Brain microvascular endothelial cell (primary cell): ENCODE measurements around the gene ANO10.

ENCODE experiments used
- DNase-seq: peaks from one replicate; pipeline ENCODE4 v3.0.0-alpha.2; 2020
- H3K27ac ChIP-seq: fragments of 250-450 bp; sonication (Bioruptor Pico); 2 replicates; pipeline ENCODE4 v1.5.1; 2020; ENCODE audit warnings: mild to moderate bottlenecking, moderate library complexity
- H3K27me3 ChIP-seq: fragments of 250-450 bp; sonication (Bioruptor Pico); replicated peaks from 2 replicates; pipeline ENCODE4 v1.5.1; 2020; ENCODE audit warnings: mild to moderate bottlenecking
- H3K36me3 ChIP-seq: fragments of 250-450 bp; sonication (Bioruptor Pico); replicated peaks from 2 replicates; pipeline ENCODE4 v1.5.1; 2020; ENCODE audit warnings: mild to moderate bottlenecking
- H3K4me3 ChIP-seq: 2 replicates; pipeline ENCODE4 v1.5.1; 2011; ENCODE audit warnings: low read depth, mild to moderate bottlenecking, control low read depth, low read length, moderate library complexity
- CTCF ChIP-seq: IDR thresholded peaks from 2 replicates; pipeline ENCODE4 v1.5.1; 2011; ENCODE audit warnings: low read depth, mild to moderate bottlenecking, moderate library complexity, low read length, control low read depth, inconsistent platforms; ENCODE audit errors: missing control alignments
- in situ Hi-C: cut with HindIII; loops from 2 replicates; pipeline ENCODE4 v1.10.0; 2017; ENCODE audit warnings: low sequenced_read_pairs, low pct_ligation_motif_present

ANO10 gene

GRCh38 chr3:43455233-43455632 is 166.6 kb downstream of the ANO10 start:
- in situ Hi-C loops, result no loop called here
- peak; percentile 7 for DNase-seq
- no peak overlapping the region for H3K27ac ChIP-seq
- TF ChIP-seq CTCF, result no peak
- H3K36me3 ChIP-seq, result no peaks in the 10 kb centered on the region
- H3K27me3 ChIP-seq, result no peaks in the 10 kb centered on the region
- H3K4me3 ChIP-seq, result no peak overlapping the region

- no peak for DNase-seq
- Histone ChIP-seq H3K4me3 (no peak overlapping the region), H3K36me3 (no peaks in the 10 kb centered on the region), H3K27me3 (no peaks in the 10 kb centered on the region), H3K27ac (no peak overlapping the region)
- TF ChIP-seq CTCF, result no peak
- in situ Hi-C loops, result no loop called here
Measured at GRCh38 chr3:43453981-43454380, 167.8 kb downstream of the ANO10 start.

GRCh38 chr3:43451670-43452254 is 170.0 kb downstream of the ANO10 start:
- in situ Hi-C loops, result no loop called here
- no peak for TF ChIP-seq CTCF

GRCh38 chr3:43448098-43448497 is 173.7 kb downstream of the ANO10 start:
- Histone ChIP-seq H3K27me3 (no peaks in the 10 kb centered on the region), H3K4me3 (no peak overlapping the region), H3K36me3 (no peaks in the 10 kb centered on the region), H3K27ac (no peak overlapping the region)
- no peak for TF ChIP-seq CTCF
- no peak for DNase-seq
- in situ Hi-C loops, result no loop called here

More at GRCh38 chr3:43451670-43452254, 170.0 kb downstream of the ANO10 start:
- Histone ChIP-seq H3K27ac (no peak overlapping the region), H3K27me3 (no peaks in the 10 kb centered on the region), H3K4me3 (no peak overlapping the region), H3K36me3 (no peaks in the 10 kb centered on the region)
- DNase-seq, result no peak

- no peaks in the 10 kb centered on the region for H3K36me3 ChIP-seq
- no peak for TF ChIP-seq CTCF
- no peak for DNase-seq
- H3K4me3 ChIP-seq, result no peak overlapping the region
- in situ Hi-C loops, result no loop called here
- H3K27ac ChIP-seq, result no peak overlapping the region
- no peaks in the 10 kb centered on the region for H3K27me3 ChIP-seq
Measured at GRCh38 chr3:43445820-43446219, 176.0 kb downstream of the ANO10 start.

GRCh38 chr3:43442872-43443395 is 178.9 kb downstream of the ANO10 start:
- Histone ChIP-seq H3K27ac (no peak overlapping the region), H3K4me3 (no peak overlapping the region)

More at GRCh38 chr3:43442872-43443395, 178.9 kb downstream of the ANO10 start:
- no peak for TF ChIP-seq CTCF
- Histone ChIP-seq H3K27me3 (no peaks in the 10 kb centered on the region), H3K36me3 (no peaks in the 10 kb centered on the region)
- DNase-seq, result no peak
- in situ Hi-C loops, result no loop called here
